ENCODE results near the gene USP13. TPM values are rescaled to one million over a fixed set of nuclear protein-coding genes. Genes with fewer than 3 reads are reported as not detected.

USP13 gene
- total RNA-seq, 2 experiments from 2014 or later: 4.3 to 4.8 TPM

DNA sequence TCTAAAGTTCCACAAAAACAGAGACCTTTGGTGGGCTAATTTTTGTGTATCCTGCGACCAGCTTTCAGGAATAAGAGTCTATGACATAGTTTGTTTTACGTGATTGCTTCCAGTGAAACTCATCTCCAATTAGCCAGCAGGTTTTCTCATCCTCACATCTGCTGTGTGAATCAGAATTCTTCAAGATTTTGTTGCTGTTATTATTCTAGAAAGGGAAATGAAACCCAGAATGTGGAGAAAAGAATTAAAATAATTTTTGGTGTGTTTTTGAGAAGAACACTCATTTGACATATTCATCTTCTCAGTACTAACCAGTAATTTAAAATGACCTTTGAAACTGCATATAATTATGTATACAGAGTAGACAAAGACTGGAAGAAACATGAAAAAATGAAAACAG lies 175.9 kb downstream of the USP13 start:
- H3K4me3 Mint-ChIP-seq: no peak overlapping the region
- CTCF ChIA-PET: no interaction called here
- H3K36me3 Mint-ChIP-seq (ENCODE audit: low read depth): no peaks in the 10 kb centered on the region
- Histone ChIP-seq H3K27me3 (ENCODE audit: control insufficient read depth in 1 of 2, insufficient read depth in 2 of 2, low read length in 2 of 2) (no peaks in the 10 kb centered on the region), H3K4me1 (ENCODE audit: insufficient read depth, low read length) (no peaks in the 10 kb centered on the region), H3K36me3 (ENCODE audit: insufficient read depth, low read length) (no peaks in the 10 kb centered on the region), H3K9me3 (ENCODE audit: control insufficient read depth in 1 of 2, insufficient read depth in 1 of 2, low read length in 2 of 2) (no peaks in the 10 kb centered on the region), H3K27ac (ENCODE audit: low read depth in 1 of 2, low read length in 2 of 2) (no peak overlapping the region), H3K4me3 (ENCODE audit: low read length) (no peak overlapping the region)
- no peak for DNase-seq
- H3K4me1 Mint-ChIP-seq (ENCODE audit: low read depth): no peaks in the 10 kb centered on the region
- ATAC-seq (ENCODE audit: poor library complexity): no peak
- intact Hi-C loops (cut with DNase I, micrococcal nuclease): no loop called here
- TF ChIP-seq, protein P1, sequence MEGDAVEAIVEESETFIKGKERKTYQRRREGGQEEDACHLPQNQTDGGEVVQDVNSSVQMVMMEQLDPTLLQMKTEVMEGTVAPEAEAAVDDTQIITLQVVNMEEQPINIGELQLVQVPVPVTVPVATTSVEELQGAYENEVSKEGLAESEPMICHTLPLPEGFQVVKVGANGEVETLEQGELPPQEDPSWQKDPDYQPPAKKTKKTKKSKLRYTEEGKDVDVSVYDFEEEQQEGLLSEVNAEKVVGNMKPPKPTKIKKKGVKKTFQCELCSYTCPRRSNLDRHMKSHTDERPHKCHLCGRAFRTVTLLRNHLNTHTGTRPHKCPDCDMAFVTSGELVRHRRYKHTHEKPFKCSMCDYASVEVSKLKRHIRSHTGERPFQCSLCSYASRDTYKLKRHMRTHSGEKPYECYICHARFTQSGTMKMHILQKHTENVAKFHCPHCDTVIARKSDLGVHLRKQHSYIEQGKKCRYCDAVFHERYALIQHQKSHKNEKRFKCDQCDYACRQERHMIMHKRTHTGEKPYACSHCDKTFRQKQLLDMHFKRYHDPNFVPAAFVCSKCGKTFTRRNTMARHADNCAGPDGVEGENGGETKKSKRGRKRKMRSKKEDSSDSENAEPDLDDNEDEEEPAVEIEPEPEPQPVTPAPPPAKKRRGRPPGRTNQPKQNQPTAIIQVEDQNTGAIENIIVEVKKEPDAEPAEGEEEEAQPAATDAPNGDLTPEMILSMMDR (IDR thresholded peaks at IDR 0.05): no peak
- no peaks in the 10 kb centered on the region for H3K9me3 Mint-ChIP-seq
- no peak overlapping the region for H3K27ac Mint-ChIP-seq
- POLR2A ChIA-PET: no interaction called here
- H3K27me3 Mint-ChIP-seq: peaks cover 8% of the 10 kb centered on the region

DNA sequence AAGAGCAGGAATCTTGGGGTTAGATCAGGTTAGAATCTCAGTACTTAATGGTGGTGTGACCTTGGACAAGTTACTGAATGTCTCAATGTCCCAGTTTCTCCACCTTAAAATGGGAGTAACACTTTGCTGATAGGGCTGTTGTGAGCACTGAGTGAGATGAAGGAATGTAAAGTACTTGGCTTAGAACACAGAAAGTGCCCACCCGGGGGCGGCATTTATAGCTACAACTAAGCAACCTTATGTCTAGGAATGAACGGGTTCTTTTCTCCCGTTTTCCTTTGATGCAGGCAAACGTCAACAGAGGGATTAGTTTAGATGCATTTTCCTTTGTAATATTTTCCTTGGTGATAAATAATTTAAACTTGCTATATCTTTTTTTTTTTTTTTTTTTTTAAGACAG lies 176.6 kb downstream of the USP13 start:
- Histone ChIP-seq H3K27ac (ENCODE audit: low read depth in 1 of 2, low read length in 2 of 2) (no peak overlapping the region), H3K36me3 (ENCODE audit: insufficient read depth, low read length) (no peaks in the 10 kb centered on the region), H3K4me3 (ENCODE audit: low read length) (no peak overlapping the region), H3K4me1 (ENCODE audit: insufficient read depth, low read length) (no peaks in the 10 kb centered on the region), H3K27me3 (ENCODE audit: control insufficient read depth in 1 of 2, insufficient read depth in 2 of 2, low read length in 2 of 2) (no peaks in the 10 kb centered on the region), H3K9me3 (ENCODE audit: control insufficient read depth in 1 of 2, insufficient read depth in 1 of 2, low read length in 2 of 2) (no peaks in the 10 kb centered on the region)
- Mint-ChIP-seq H3K36me3 (ENCODE audit: low read depth) (no peaks in the 10 kb centered on the region), H3K27me3 (peaks cover 8% of the 10 kb centered on the region), H3K4me3 (no peak overlapping the region), H3K27ac (no peak overlapping the region), H3K9me3 (no peaks in the 10 kb centered on the region), H3K4me1 (ENCODE audit: low read depth) (no peaks in the 10 kb centered on the region)
- ATAC-seq (ENCODE audit: poor library complexity) (no peak), DNase-seq (no peak)
- ChIA-PET CTCF (no interaction called here), POLR2A (no interaction called here)
- intact Hi-C loops (cut with DNase I, micrococcal nuclease): no loop called here
- TF ChIP-seq, protein P1 (IDR thresholded peaks at IDR 0.05): no peak

DNA sequence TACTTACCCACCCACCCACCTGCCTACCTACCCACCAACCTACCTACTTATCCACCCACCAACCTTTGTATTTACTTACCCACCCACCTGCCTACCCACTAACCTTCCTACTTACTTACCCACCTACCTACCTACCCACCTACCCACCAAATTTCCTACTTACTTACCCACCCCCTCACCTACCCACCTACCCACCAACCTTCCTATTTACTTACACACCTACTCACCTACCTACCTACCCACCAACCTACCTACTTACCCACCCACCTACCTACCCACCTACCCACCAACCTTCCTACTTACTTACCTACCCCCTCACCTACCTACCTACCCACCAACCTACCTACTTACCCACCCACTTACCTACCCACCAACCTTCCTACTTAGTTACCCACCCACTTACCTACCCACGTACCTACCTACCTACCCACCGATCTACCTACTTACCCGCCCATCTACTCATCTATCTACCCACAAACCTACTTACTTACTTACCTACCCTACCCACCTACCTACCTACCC lies 179.6 kb downstream of the USP13 start:
- ATAC-seq (ENCODE audit: poor library complexity) (no peak), DNase-seq (no peak)
- no peak overlapping the region for H3K4me3 Mint-ChIP-seq
- no peaks in the 10 kb centered on the region for H3K4me1 ChIP-seq (ENCODE audit: insufficient read depth, low read length)
- TF ChIP-seq, protein P1 (IDR thresholded peaks at IDR 0.05): no peak
- H3K9me3 Mint-ChIP-seq: no peaks in the 10 kb centered on the region
- no peaks in the 10 kb centered on the region for H3K4me1 Mint-ChIP-seq (ENCODE audit: low read depth)
- H3K4me3 ChIP-seq (ENCODE audit: low read length): no peak overlapping the region
- intact Hi-C loops (cut with DNase I, micrococcal nuclease): no loop called here
- no peak overlapping the region for H3K27ac ChIP-seq (ENCODE audit: low read depth in 1 of 2, low read length in 2 of 2)
- no peaks in the 10 kb centered on the region for H3K36me3 ChIP-seq (ENCODE audit: insufficient read depth, low read length)
- ChIA-PET POLR2A (no interaction called here), CTCF (interaction anchor here (0.5 kb wide), 1 partner anchor 30 kb away, joined by 3 read pairs; no protein-coding TSS in a partner anchor)
- peaks cover 8% of the 10 kb centered on the region for H3K27me3 Mint-ChIP-seq
- H3K27ac Mint-ChIP-seq: no peak overlapping the region
- H3K9me3 ChIP-seq (ENCODE audit: control insufficient read depth in 1 of 2, insufficient read depth in 1 of 2, low read length in 2 of 2): no peaks in the 10 kb centered on the region
- H3K27me3 ChIP-seq (ENCODE audit: control insufficient read depth in 1 of 2, insufficient read depth in 2 of 2, low read length in 2 of 2): no peaks in the 10 kb centered on the region
- H3K36me3 Mint-ChIP-seq (ENCODE audit: low read depth): no peaks in the 10 kb centered on the region

All from CD4-positive, alpha-beta T cell (primary cell).